Neural progenitor cell (in vitro differentiated cells): ENCODE data around the gene CHAF1A. TPM values are rescaled to one million over a fixed set of nuclear protein-coding genes. Genes with fewer than 3 reads are reported as not detected.

ENCODE experiments used
- DNase-seq: peaks from one replicate; pipeline ENCODE4 v3.0.0-alpha.2; 2016; ENCODE audit warnings: low spot score
- H2AFZ ChIP-seq: fragments of 200-600 bp; sonication (generic); replicated peaks from 2 replicates; pipeline ENCODE4 v1.6.1; 2016; ENCODE audit warnings: antibody characterized with exemption
- H3F3A ChIP-seq: fragments of 200-600 bp; sonication (generic); 2 replicates; pipeline ENCODE4 v1.6.1; 2016; ENCODE audit warnings: antibody characterized with exemption, low read depth
- H3K27ac ChIP-seq: fragments of 200-600 bp; sonication (generic); 2 replicates; pipeline ENCODE4 v1.5.1; 2016; ENCODE audit warnings: mild to moderate bottlenecking
- H3K27me3 ChIP-seq: fragments of 200-600 bp; sonication (generic); 2 replicates; pipeline ENCODE4 v1.6.1; 2016; ENCODE audit warnings: mild to moderate bottlenecking, moderate library complexity
- H3K36me3 ChIP-seq: fragments of 200-600 bp; sonication (generic); 2 replicates; pipeline ENCODE4 v1.5.1; 2016
- H3K4me1 ChIP-seq: fragments of 200-600 bp; sonication (generic); 2 replicates; pipeline ENCODE4 v1.6.1; 2016; ENCODE audit warnings: mixed run types
- H3K4me2 ChIP-seq: fragments of 200-600 bp; sonication (generic); 2 replicates; pipeline ENCODE4 v1.6.1; 2016
- H3K4me3 ChIP-seq: fragments of 200-600 bp; sonication (generic); 2 replicates; pipeline ENCODE4 v1.5.1; 2016
- H3K79me2 ChIP-seq: fragments of 200-600 bp; sonication (generic); 2 replicates; pipeline ENCODE4 v1.6.1; 2016; ENCODE audit warnings: low read depth
- H3K9ac ChIP-seq: fragments of 200-600 bp; sonication (generic); 2 replicates; pipeline ENCODE4 v1.6.1; 2016
- H3K9me3 ChIP-seq: fragments of 200-600 bp; sonication (generic); 2 replicates; pipeline ENCODE4 v1.5.1; 2016; ENCODE audit warnings: low read depth
- H4K20me1 ChIP-seq: fragments of 200-600 bp; sonication (generic); 2 replicates; pipeline ENCODE4 v1.6.1; 2016; ENCODE audit warnings: low read depth
- H3K27ac Mint-ChIP-seq: 3 replicates; pipeline ENCODE4 v1.8.0; 2021; ENCODE audit warnings: mixed read lengths
- H3K27me3 Mint-ChIP-seq: 2 replicates; pipeline ENCODE4 v1.8.0; 2022; ENCODE audit warnings: low read depth, mild to moderate bottlenecking, inconsistent platforms, moderate library complexity, mixed read lengths; ENCODE audit not compliant: insufficient read depth
- H3K36me3 Mint-ChIP-seq: 3 replicates; pipeline ENCODE4 v1.8.0; 2021; ENCODE audit warnings: mixed read lengths
- H3K4me1 Mint-ChIP-seq: 3 replicates; pipeline ENCODE4 v1.8.0; 2021; ENCODE audit warnings: mixed read lengths
- H3K4me3 Mint-ChIP-seq: 3 replicates; pipeline ENCODE4 v1.8.0; 2021; ENCODE audit warnings: mild to moderate bottlenecking, moderate library complexity, mixed read lengths
- H3K9me3 Mint-ChIP-seq: 3 replicates; pipeline ENCODE4 v1.8.0; 2020; ENCODE audit warnings: mixed read lengths
- CTCF ChIP-seq: fragments of 200-600 bp; sonication (generic); IDR thresholded peaks from 2 replicates; pipeline ENCODE4 v1.5.1; 2017; ENCODE audit warnings: antibody characterized with exemption, mild to moderate bottlenecking
- EZH2 ChIP-seq: fragments of 200-600 bp; sonication (generic); IDR thresholded peaks from 2 replicates; pipeline ENCODE4 v1.6.1; 2017; ENCODE audit warnings: antibody characterized with exemption, mild to moderate bottlenecking, moderate library complexity
- EZH2phosphoT487 ChIP-seq: fragments of 200-600 bp; sonication (generic); IDR thresholded peaks from 2 replicates; pipeline ENCODE4 v1.6.1; 2017; ENCODE audit warnings: antibody characterized with exemption
- total RNA-seq: library from RNA; depleted of rRNA; stranded (reverse); fragments of >200 nt; gene quantifications from 2 replicates; pipeline ENCODE4 v1.2.3, GENCODE V29; 2015; ENCODE audit warnings: low replicate concordance

Gene CHAF1A
- total RNA-seq, 1 donor from 2014 or later: 37.5 TPM

- Mint-ChIP-seq H3K27ac (no peak overlapping the region), H3K36me3 (peaks cover 4% of the 10 kb centered on the region), H3K4me3 (no peak overlapping the region), H3K9me3 (no peaks in the 10 kb centered on the region), H3K27me3 (peaks cover 10% of the 10 kb centered on the region), H3K4me1 (peaks cover 12% of the 10 kb centered on the region)
- TF ChIP-seq CTCF: peak; percentile 32
- no peak for TF ChIP-seq EZH2
- no peaks in the 10 kb centered on the region for H3K36me3 ChIP-seq
- no peak overlapping the region for H2AFZ ChIP-seq
- peaks cover 10% of the 10 kb centered on the region for H3K79me2 ChIP-seq
- peak overlapping the region; percentile 74 for H3K27ac ChIP-seq
- H3K27me3 ChIP-seq: no peaks in the 10 kb centered on the region
- no peak overlapping the region for H3K4me3 ChIP-seq
- H3K9me3 ChIP-seq: no peaks in the 10 kb centered on the region
- H3F3A ChIP-seq: peaks cover 48% of the 10 kb centered on the region
- peak; percentile 42 for DNase-seq
- H4K20me1 ChIP-seq: peaks cover 27% of the 10 kb centered on the region
- H3K4me1 ChIP-seq: peaks cover 7% of the 10 kb centered on the region
- no peak overlapping the region for H3K9ac ChIP-seq
- H3K4me2 ChIP-seq: no peak overlapping the region
Measured at GRCh38 chr19:4362831-4363545, 39.5 kb upstream of the CHAF1A start.

GRCh38 chr19:4363571-4364304 is 38.7 kb upstream of the CHAF1A start:
- H3K9me3 ChIP-seq: no peaks in the 10 kb centered on the region
- H3K4me3 ChIP-seq: no peak overlapping the region
- peaks cover 15% of the 10 kb centered on the region for H3K79me2 ChIP-seq
- Mint-ChIP-seq H3K27ac (peak overlapping the region; percentile 72), H3K36me3 (peaks cover 4% of the 10 kb centered on the region), H3K4me3 (no peak overlapping the region), H3K27me3 (peaks cover 10% of the 10 kb centered on the region), H3K4me1 (peaks cover 16% of the 10 kb centered on the region), H3K9me3 (no peaks in the 10 kb centered on the region)
- TF ChIP-seq EZH2phosphoT487: no peak
- no peak for TF ChIP-seq CTCF
- no peak for TF ChIP-seq EZH2
- no peak overlapping the region for H3K27ac ChIP-seq
- no peaks in the 10 kb centered on the region for H3K36me3 ChIP-seq
- no peak overlapping the region for H3K9ac ChIP-seq
- H2AFZ ChIP-seq: no peak overlapping the region
- peaks cover 35% of the 10 kb centered on the region for H4K20me1 ChIP-seq
- H3K4me1 ChIP-seq: peaks cover 8% of the 10 kb centered on the region
- H3K4me2 ChIP-seq: no peak overlapping the region
- no peak for DNase-seq
- H3F3A ChIP-seq: peaks cover 45% of the 10 kb centered on the region
- H3K27me3 ChIP-seq: no peaks in the 10 kb centered on the region

GRCh38 chr19:4365341-4365740 is 37.1 kb upstream of the CHAF1A start:
- Histone ChIP-seq H4K20me1 (peaks cover 51% of the 10 kb centered on the region), H3K9ac (no peak overlapping the region), H3F3A (peaks cover 43% of the 10 kb centered on the region), H3K27me3 (no peaks in the 10 kb centered on the region), H3K79me2 (peaks cover 19% of the 10 kb centered on the region), H3K4me2 (no peak overlapping the region), H3K4me3 (no peak overlapping the region), H3K4me1 (peaks cover 23% of the 10 kb centered on the region), H3K27ac (no peak overlapping the region), H3K36me3 (no peaks in the 10 kb centered on the region), H3K9me3 (no peaks in the 10 kb centered on the region), H2AFZ (no peak overlapping the region)
- no peak for TF ChIP-seq CTCF
- no peak for TF ChIP-seq EZH2phosphoT487
- no peak for TF ChIP-seq EZH2
- no peak for DNase-seq
- Mint-ChIP-seq H3K4me1 (peaks cover 24% of the 10 kb centered on the region), H3K27me3 (peaks cover 10% of the 10 kb centered on the region), H3K9me3 (no peaks in the 10 kb centered on the region), H3K4me3 (no peak overlapping the region), H3K27ac (no peak overlapping the region), H3K36me3 (peaks cover 4% of the 10 kb centered on the region)
